Ishikawa (cell line): ENCODE data around the gene LYRM7.

Source experiments
- CEBPB ChIP-seq: IDR thresholded peaks from 2 replicates; pipeline ENCODE4 v1.6.1; 2012
- CREB1 ChIP-seq: IDR thresholded peaks from 2 replicates; pipeline ENCODE4 v1.6.1; 2012; ENCODE audit warnings: low read depth
- EGR1 ChIP-seq: IDR thresholded peaks from 2 replicates; pipeline ENCODE4 v1.6.1; 2012
- EP300 ChIP-seq: IDR thresholded peaks from 2 replicates; pipeline ENCODE4 v1.6.1; 2012; ENCODE audit warnings: borderline replicate concordance
- FOXM1 ChIP-seq: IDR thresholded peaks from 2 replicates; pipeline ENCODE4 v1.6.1; 2012; ENCODE audit warnings: low read depth, borderline replicate concordance
- MAX ChIP-seq: IDR thresholded peaks from 2 replicates; pipeline ENCODE4 v1.6.1; 2012
- NFIC ChIP-seq: IDR thresholded peaks from 2 replicates; pipeline ENCODE4 v1.6.1; 2012
- RAD21 ChIP-seq: IDR thresholded peaks from 2 replicates; pipeline ENCODE4 v1.6.1; 2012; ENCODE audit warnings: low read depth
- REST ChIP-seq: IDR thresholded peaks from 2 replicates; pipeline ENCODE4 v1.6.1; 2012; ENCODE audit warnings: low read depth, mild to moderate bottlenecking
- TAF1 ChIP-seq: IDR thresholded peaks from 2 replicates; pipeline ENCODE4 v1.6.1; 2012; ENCODE audit warnings: low read depth, mild to moderate bottlenecking
- TCF12 ChIP-seq: IDR thresholded peaks from 2 replicates; pipeline ENCODE4 v1.6.1; 2012; ENCODE audit warnings: low read depth
- TEAD4 ChIP-seq: IDR thresholded peaks from 2 replicates; pipeline ENCODE4 v1.6.1; 2012
- YY1 ChIP-seq: IDR thresholded peaks from 2 replicates; pipeline ENCODE4 v1.6.1; 2012; ENCODE audit warnings: low read depth
- ZBTB7A ChIP-seq: IDR thresholded peaks from 2 replicates; pipeline ENCODE4 v1.6.1; 2012; ENCODE audit warnings: low read depth
- TF ChIP-seq, protein P1 (sequence below): IDR thresholded peaks from 2 replicates; pipeline ENCODE4 v1.6.1; 2012

Gene LYRM7

GRCh38 chr5:131230406-131230805 lies 59.7 kb downstream of the LYRM7 start:
- TF ChIP-seq FOXM1 (no peak), ZBTB7A (no peak), TEAD4 (no peak), CEBPB (no peak), CREB1 (no peak), REST (no peak), YY1 (no peak), EGR1 (no peak), EP300 (no peak), RAD21 (no peak), TAF1 (no peak), NFIC (no peak), MAX (no peak), TCF12 (no peak)
- TF ChIP-seq, protein P1, sequence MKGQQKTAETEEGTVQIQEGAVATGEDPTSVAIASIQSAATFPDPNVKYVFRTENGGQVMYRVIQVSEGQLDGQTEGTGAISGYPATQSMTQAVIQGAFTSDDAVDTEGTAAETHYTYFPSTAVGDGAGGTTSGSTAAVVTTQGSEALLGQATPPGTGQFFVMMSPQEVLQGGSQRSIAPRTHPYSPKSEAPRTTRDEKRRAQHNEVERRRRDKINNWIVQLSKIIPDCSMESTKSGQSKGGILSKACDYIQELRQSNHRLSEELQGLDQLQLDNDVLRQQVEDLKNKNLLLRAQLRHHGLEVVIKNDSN, result no peak

- no peak for TF ChIP-seq TCF12
- TF ChIP-seq MAX, result no peak
- no peak for TF ChIP-seq REST
- TF ChIP-seq TEAD4, result no peak
- no peak for TF ChIP-seq ZBTB7A
Observed at GRCh38 chr5:131239686-131240085, 68.9 kb downstream of the LYRM7 start.

- TF ChIP-seq TAF1, result no peak
- no peak for TF ChIP-seq YY1
- no peak for TF ChIP-seq TCF12
- TF ChIP-seq EP300, result no peak
- TF ChIP-seq FOXM1, result no peak
- TF ChIP-seq, protein P1, result no peak
- no peak for TF ChIP-seq EGR1
- TF ChIP-seq NFIC, result no peak
Observed at GRCh38 chr5:131242728-131243255, 72.0 kb downstream of the LYRM7 start.

DNA sequence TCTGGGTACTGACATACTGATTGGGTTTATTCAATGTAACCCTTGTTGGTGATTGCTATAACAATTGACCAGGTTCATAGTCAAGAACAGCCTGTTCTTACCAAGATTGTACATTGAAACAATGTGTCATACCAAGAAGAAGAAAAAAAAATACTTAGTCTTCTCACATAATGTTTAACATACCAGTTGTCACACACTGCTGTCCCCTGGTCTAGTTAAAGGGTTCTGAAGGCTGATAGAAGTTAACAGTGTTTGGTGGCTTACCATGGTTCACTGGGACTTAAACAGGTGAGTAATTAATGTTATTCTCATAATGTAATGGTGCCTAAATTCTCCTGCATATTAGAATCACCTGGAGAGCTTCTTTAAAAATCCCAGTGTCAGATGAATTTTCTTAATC lies 74.6 kb downstream of the LYRM7 start:
- TF ChIP-seq NFIC (no peak), EP300 (no peak), CEBPB (no peak), TCF12 (no peak), YY1 (no peak), MAX (no peak), TAF1 (no peak), FOXM1 (no peak)

DNA sequence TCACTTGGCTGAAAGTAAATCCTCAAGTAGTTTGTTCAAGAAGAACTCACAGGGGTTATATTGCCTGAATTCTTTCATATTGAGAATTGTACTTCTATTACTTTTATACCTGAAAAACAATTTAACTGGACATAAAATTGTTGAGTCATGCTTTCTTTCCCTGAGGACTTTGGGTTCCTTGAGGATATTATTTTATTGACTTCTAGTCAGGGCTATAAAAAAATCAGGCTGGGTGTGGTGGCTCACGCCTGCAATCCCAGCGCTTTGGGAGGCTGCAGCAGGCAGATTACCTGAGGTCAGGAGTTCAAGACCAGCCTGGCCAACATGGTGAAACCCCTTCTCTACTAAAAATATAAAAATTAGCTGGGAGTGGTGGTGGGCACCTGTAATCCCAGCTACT lies 75.2 kb downstream of the LYRM7 start:
- TF ChIP-seq FOXM1, result no peak
- no peak for TF ChIP-seq REST
- no peak for TF ChIP-seq EGR1
- TF ChIP-seq CEBPB, result no peak
- no peak for TF ChIP-seq ZBTB7A
- TF ChIP-seq TAF1, result no peak
- no peak for TF ChIP-seq CREB1
- no peak for TF ChIP-seq MAX
- no peak for TF ChIP-seq YY1
- no peak for TF ChIP-seq EP300
